HCT116 (cell line): Measurements from ENCODE around the gene HDAC11. TPM values are rescaled to one million over a fixed set of nuclear protein-coding genes. Genes with fewer than 3 reads are reported as not detected.

Experiments used
- ATAC-seq: fragments of 200-7000 bp; cut with Tn5 transposase; 2 replicates; pipeline ENCODE4 v1.9.1; 2020; ENCODE audit warnings: mild to moderate bottlenecking, moderate library complexity
- BruUV-seq: library from RNA; stranded (reverse); fragments of 400-500 nt; replicated peaks from 2 replicates; lab custom pipeline; 2021; lab: Mats Ljungman, UMichigan
- CTCF ChIA-PET: fragments of 300-600 bp; sonication (Branson Sonifier 250); formaldehyde crosslinking; loops from one replicate; lab custom pipeline; 2021; ENCODE audit warnings: antibody characterized with exemption; lab: Charles Lee
- POLR2A ChIA-PET: fragments of 300-600, 350-600 bp; sonication (Branson Sonifier 250); formaldehyde crosslinking; loops from one replicate; lab custom pipeline; 2021; ENCODE audit warnings: antibody characterized with exemption; lab: Charles Lee
- RAD21 ChIA-PET, 2 experiments: fragments of 300-600 bp; sonication (Branson Sonifier 250); formaldehyde crosslinking; loops; one replicate each; lab custom pipeline; 2023; ENCODE audit warnings: low total read pairs in 2 of 2; ENCODE audit not compliant: uncharacterized antibody in 2 of 2, unreplicated experiment in 2 of 2, low non-redundant PET in 1 of 2; lab: Charles Lee
- DNase-seq: peaks from one replicate; pipeline ENCODE4 v3.0.0-alpha.2; 2010; ENCODE audit warnings: low read depth, low spot score
- H2AFZ ChIP-seq: fragments of 200-600 bp; shearing (Covaris generic), sonication (generic); 2 replicates; pipeline ENCODE4 v1.6.1; 2017; ENCODE audit warnings: low read depth, mixed run types, mixed read lengths, antibody characterized with exemption, low read length; ENCODE audit not compliant: poor library complexity, severe bottlenecking
- H3K27ac ChIP-seq: 2 replicates; pipeline ENCODE4 v1.5.1; 2012; ENCODE audit warnings: low read depth, low read length
- H3K27me3 ChIP-seq: fragments of 200-600 bp; sonication (generic); 2 replicates; pipeline ENCODE4 v1.6.1; 2016; ENCODE audit warnings: mixed run types, low read length, mixed read lengths; ENCODE audit not compliant: insufficient read depth
- H3K36me3 ChIP-seq, 2 experiments: fragments of 200-500 bp in 1 of 2; fragments of 200-600 bp in 1 of 2; sonication (Bioruptor generic) in 1 of 2; sonication (generic) in 1 of 2; 2 replicates each; pipeline versions ENCODE4 v1.5.1 to v1.6.1; 2014 to 2016; ENCODE audit warnings: low read length in 2 of 2, inconsistent platforms in 1 of 2, mixed read lengths in 1 of 2, mixed run types in 1 of 2; ENCODE audit not compliant: insufficient read depth in 2 of 2, control insufficient read depth in 1 of 2
- H3K4me1 ChIP-seq, 2 experiments: fragments of 200-600 bp in 1 of 2; sonication (generic) in 1 of 2; 2 replicates each; pipeline versions ENCODE4 v1.5.1 to v1.6.1; 2012 to 2017; ENCODE audit warnings: low read length in 2 of 2, inconsistent platforms in 1 of 2, mild to moderate bottlenecking in 1 of 2, mixed read lengths in 1 of 2, mixed run types in 1 of 2, moderate library complexity in 1 of 2; ENCODE audit not compliant: insufficient read depth in 2 of 2, control insufficient read depth in 1 of 2
- H3K4me2 ChIP-seq: fragments of 200-600 bp; sonication (generic); 2 replicates; pipeline ENCODE4 v1.6.1; 2017; ENCODE audit warnings: mixed run types, low read length, mixed read lengths
- H3K4me3 ChIP-seq, 2 experiments: fragments of 200-600 bp in 1 of 2; sonication (generic) in 1 of 2; replicated peaks in 1 of 2; 2 replicates each; pipeline ENCODE4 v1.5.1; 2011 to 2016; ENCODE audit warnings: low read length in 2 of 2, control low read depth in 1 of 2, low read depth in 1 of 2, mild to moderate bottlenecking in 1 of 2, mixed read lengths in 1 of 2, mixed run types in 1 of 2
- H3K79me2 ChIP-seq: fragments of 200-600 bp; sonication (generic); 2 replicates; pipeline ENCODE4 v1.6.1; 2017; ENCODE audit warnings: mild to moderate bottlenecking, mixed run types, low read length, moderate library complexity, mixed read lengths; ENCODE audit not compliant: insufficient read depth
- H3K9ac ChIP-seq: fragments of 200-600 bp; sonication (generic); 2 replicates; pipeline ENCODE4 v1.6.1; 2016; ENCODE audit warnings: low read length, mixed read lengths
- H3K9me2 ChIP-seq: fragments of 200-600 bp; sonication (generic), shearing (Covaris generic); 2 replicates; pipeline ENCODE4 v1.6.1; 2017; ENCODE audit warnings: mixed run types, mild to moderate bottlenecking, moderate library complexity; ENCODE audit not compliant: insufficient read depth
- H3K9me3 ChIP-seq, 2 experiments: fragments of 200-500 bp in 1 of 2; fragments of 200-600 bp in 1 of 2; sonication (Bioruptor generic) in 1 of 2; sonication (generic) in 1 of 2; 2 replicates each; pipeline ENCODE4 v1.6.1; 2014 to 2017; ENCODE audit warnings: low read length in 2 of 2, mixed read lengths in 2 of 2, inconsistent platforms in 1 of 2, low read depth in 1 of 2, mild to moderate bottlenecking in 1 of 2, mixed run types in 1 of 2, moderate library complexity in 1 of 2; ENCODE audit not compliant: control insufficient read depth in 1 of 2, insufficient read depth in 1 of 2
- H4K20me1 ChIP-seq: fragments of 200-600 bp; sonication (generic), shearing (Covaris generic); 2 replicates; pipeline ENCODE4 v1.6.1; 2017; ENCODE audit warnings: mixed run types, mild to moderate bottlenecking, moderate library complexity; ENCODE audit not compliant: insufficient read depth
- CTCF ChIP-seq, 3 experiments: fragments of 200-600 bp in 1 of 3; sonication (generic) in 1 of 3; IDR thresholded peaks in 2 of 3; conservative IDR thresholded peaks in 1 of 3; 2 replicates each; pipeline ENCODE4 v1.5.1; 2012 to 2017; ENCODE audit warnings: low read depth in 2 of 3, low read length in 2 of 3, antibody characterized with exemption in 1 of 3, borderline replicate concordance in 1 of 3, control low read depth in 1 of 3, mild to moderate bottlenecking in 1 of 3, mixed read lengths in 1 of 3, mixed run types in 1 of 3, moderate library complexity in 1 of 3; ENCODE audit not compliant: insufficient read depth in 1 of 3
- EGR1 ChIP-seq: IDR thresholded peaks from 2 replicates; pipeline ENCODE4 v1.6.1; 2012; ENCODE audit warnings: low read depth
- ELF1 ChIP-seq: IDR thresholded peaks from 2 replicates; pipeline ENCODE4 v1.6.1; 2012; ENCODE audit warnings: low read depth, borderline replicate concordance
- JUND ChIP-seq: IDR thresholded peaks from 2 replicates; pipeline ENCODE4 v1.6.1; 2012
- POLR2A ChIP-seq: IDR thresholded peaks from 2 replicates; pipeline ENCODE4 v1.7.0; 2011; ENCODE audit warnings: borderline replicate concordance; ENCODE audit not compliant: insufficient read depth, insufficient read length; ENCODE audit errors: extremely low read depth
- POLR2AphosphoS5 ChIP-seq: IDR thresholded peaks from 2 replicates; pipeline ENCODE4 v1.6.1; 2011; ENCODE audit warnings: mild to moderate bottlenecking, low read depth, low read length, moderate library complexity
- RAD21 ChIP-seq: IDR thresholded peaks from 2 replicates; pipeline ENCODE4 v1.6.1; 2012; ENCODE audit warnings: low read depth, mild to moderate bottlenecking
- SIN3A ChIP-seq: IDR thresholded peaks from 2 replicates; pipeline ENCODE4 v1.6.1; 2012; ENCODE audit warnings: low read depth
- SP1 ChIP-seq: IDR thresholded peaks from 2 replicates; pipeline ENCODE4 v1.6.1; 2012; ENCODE audit warnings: low read depth
- SRF ChIP-seq: IDR thresholded peaks from 2 replicates; pipeline ENCODE4 v1.6.1; 2012; ENCODE audit warnings: low read depth
- ZFX ChIP-seq: fragments of 450-650 bp; IDR thresholded peaks from 2 replicates; pipeline ENCODE4 v1.6.1; 2017
- ZNF274 ChIP-seq: fragments of 200-500 bp; sonication (Bioruptor generic); IDR thresholded peaks from 2 replicates; pipeline ENCODE4 v1.6.1; 2014; ENCODE audit warnings: mild to moderate bottlenecking, low read depth, low read length, inconsistent platforms
- intact Hi-C: fragments of 100-400 bp; cut with micrococcal nuclease; formaldehyde crosslinking; loops from 2 replicates; pipeline ENCODE4 v1.10.0; 2022
- total RNA-seq: library from RNA; stranded (reverse); gene quantifications from one replicate; pipeline ENCODE4 v1.2.1, GENCODE V29; 2021; ENCODE audit not compliant: unreplicated experiment
- TF ChIP-seq, protein P1 (sequence below): IDR thresholded peaks from 2 replicates; pipeline ENCODE4 v1.6.1; 2012; ENCODE audit warnings: low read depth

The HDAC11 gene
- total RNA-seq, 1 experiment from 2014 or later = 16.1 TPM

DNA sequence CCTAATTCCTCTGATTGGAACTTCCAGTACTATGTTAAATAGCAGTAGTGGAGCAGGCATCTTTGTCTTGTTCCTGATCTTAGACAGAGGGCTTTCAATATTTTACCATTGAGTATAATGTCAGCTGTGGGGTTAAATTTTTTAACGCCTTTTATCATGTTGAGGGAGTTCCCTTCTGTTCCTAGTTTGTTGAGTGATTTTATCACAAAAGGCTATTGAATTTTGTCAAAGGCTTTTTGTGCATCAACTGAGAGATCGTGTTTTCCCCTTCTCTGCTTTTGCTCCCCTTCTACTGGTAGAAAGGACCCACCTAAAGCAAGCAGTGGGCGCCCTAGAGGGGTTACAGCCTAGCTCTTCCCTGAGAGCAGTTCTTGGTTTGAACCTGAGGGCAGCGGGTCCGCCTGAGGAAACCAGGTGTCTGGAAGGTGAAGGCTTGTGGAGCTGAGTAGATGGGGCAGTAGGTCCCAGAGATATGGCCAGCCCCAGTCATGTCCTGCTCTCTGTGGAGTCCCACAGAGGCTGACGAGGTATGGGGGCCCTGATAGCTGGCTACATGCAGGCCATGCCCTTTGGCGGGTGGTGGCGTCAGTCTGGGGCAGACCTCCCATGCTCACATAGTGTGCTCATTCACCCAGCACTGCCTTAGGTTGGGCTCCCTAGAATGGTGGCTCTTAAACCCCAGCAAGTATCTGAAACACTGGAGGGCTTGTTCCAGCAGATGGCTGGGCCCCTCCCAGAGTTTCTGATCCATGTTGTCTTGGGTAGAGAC, 11.3 kb downstream of the HDAC11 start:
- no peaks in the 10 kb centered on the region for H3K36me3 ChIP-seq
- CTCF ChIA-PET = interaction anchor here (0.9 kb wide), 1 partner anchor 159 kb away, joined by 3 read pairs; no protein-coding TSS in a partner anchor
- TF ChIP-seq POLR2AphosphoS5 (no peak), ELF1 (no peak), SP1 (no peak), ZNF274 (no peak), CTCF (IDR thresholded peaks at IDR 0.05 in 2 of 3, conservative IDR thresholded peaks at IDR 0.05 in 1 of 3; ENCODE audit: borderline replicate concordance in 1 of 3, insufficient read depth in 1 of 3, low read depth in 2 of 3, low read length in 2 of 3) (no peak), SRF (no peak), SIN3A (no peak), RAD21 (no peak), POLR2A (no peak), JUND (no peak), EGR1 (no peak), ZFX (no peak)
- TF ChIP-seq, protein P1, sequence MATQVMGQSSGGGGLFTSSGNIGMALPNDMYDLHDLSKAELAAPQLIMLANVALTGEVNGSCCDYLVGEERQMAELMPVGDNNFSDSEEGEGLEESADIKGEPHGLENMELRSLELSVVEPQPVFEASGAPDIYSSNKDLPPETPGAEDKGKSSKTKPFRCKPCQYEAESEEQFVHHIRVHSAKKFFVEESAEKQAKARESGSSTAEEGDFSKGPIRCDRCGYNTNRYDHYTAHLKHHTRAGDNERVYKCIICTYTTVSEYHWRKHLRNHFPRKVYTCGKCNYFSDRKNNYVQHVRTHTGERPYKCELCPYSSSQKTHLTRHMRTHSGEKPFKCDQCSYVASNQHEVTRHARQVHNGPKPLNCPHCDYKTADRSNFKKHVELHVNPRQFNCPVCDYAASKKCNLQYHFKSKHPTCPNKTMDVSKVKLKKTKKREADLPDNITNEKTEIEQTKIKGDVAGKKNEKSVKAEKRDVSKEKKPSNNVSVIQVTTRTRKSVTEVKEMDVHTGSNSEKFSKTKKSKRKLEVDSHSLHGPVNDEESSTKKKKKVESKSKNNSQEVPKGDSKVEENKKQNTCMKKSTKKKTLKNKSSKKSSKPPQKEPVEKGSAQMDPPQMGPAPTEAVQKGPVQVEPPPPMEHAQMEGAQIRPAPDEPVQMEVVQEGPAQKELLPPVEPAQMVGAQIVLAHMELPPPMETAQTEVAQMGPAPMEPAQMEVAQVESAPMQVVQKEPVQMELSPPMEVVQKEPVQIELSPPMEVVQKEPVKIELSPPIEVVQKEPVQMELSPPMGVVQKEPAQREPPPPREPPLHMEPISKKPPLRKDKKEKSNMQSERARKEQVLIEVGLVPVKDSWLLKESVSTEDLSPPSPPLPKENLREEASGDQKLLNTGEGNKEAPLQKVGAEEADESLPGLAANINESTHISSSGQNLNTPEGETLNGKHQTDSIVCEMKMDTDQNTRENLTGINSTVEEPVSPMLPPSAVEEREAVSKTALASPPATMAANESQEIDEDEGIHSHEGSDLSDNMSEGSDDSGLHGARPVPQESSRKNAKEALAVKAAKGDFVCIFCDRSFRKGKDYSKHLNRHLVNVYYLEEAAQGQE = no peak
- TF ChIP-seq, all 23 proteins: peak for 0
- H4K20me1 ChIP-seq = no peaks in the 10 kb centered on the region
- no peak overlapping the region for H3K27ac ChIP-seq
- peaks cover under 1 to 7% of the 10 kb centered on the region in 2 experiments; a peak in 3 of 4 replicates for H3K4me1 ChIP-seq
- H3K4me3 ChIP-seq = no peak overlapping the region
- H3K9ac ChIP-seq = no peak overlapping the region
- no peaks in the 10 kb centered on the region for H3K79me2 ChIP-seq
- ChIA-PET RAD21 (interaction anchor here in 1 of 2 experiments (0.7 kb wide), 1 partner anchor 30 kb away, joined by 7 read pairs; no protein-coding TSS in a partner anchor), POLR2A (no interaction called here)
- no peaks in the 10 kb centered on the region for H3K27me3 ChIP-seq
- intact Hi-C loops = loop anchor here (5.0 kb wide), 1 partner anchor 396 kb away; no protein-coding TSS in a partner anchor
- ATAC-seq = no peak
- H3K9me2 ChIP-seq = no peaks in the 10 kb centered on the region
- no peaks in the 10 kb centered on the region for H3K9me3 ChIP-seq
- H2AFZ ChIP-seq = no peak overlapping the region
- no peak overlapping the region for H3K4me2 ChIP-seq
- no peak for DNase-seq
- BruUV-seq = no TSS peak
